Upper lobe of right lung (tissue), 1 donor: ENCODE data around the gene FAM221B. TPM values are rescaled to one million over a fixed set of nuclear protein-coding genes. Genes with fewer than 3 reads are reported as not detected.

Source experiments
- ATAC-seq: fragments of 200-7000 bp; cut with Tn5 transposase; one replicate; pipeline ENCODE4 v1.9.1; 2020; ENCODE audit warnings: mild to moderate bottlenecking, moderate library complexity
- DNase-seq: peaks from one replicate; pipeline ENCODE4 v3.0.0-alpha.2; 2020
- H3K27ac ChIP-seq: fragments of 200-600 bp; one replicate; pipeline ENCODE4 v1.8.0; 2022
- H3K27me3 ChIP-seq: fragments of 200-600 bp; one replicate; pipeline ENCODE4 v1.8.0; 2022; ENCODE audit warnings: mild to moderate bottlenecking
- H3K36me3 ChIP-seq: fragments of 200-600 bp; one replicate; pipeline ENCODE4 v1.8.0; 2022
- H3K4me1 ChIP-seq: fragments of 200-600 bp; one replicate; pipeline ENCODE4 v1.8.0; 2022
- H3K4me3 ChIP-seq: fragments of 200-600 bp; one replicate; pipeline ENCODE4 v1.8.0; 2022; ENCODE audit warnings: mild to moderate bottlenecking
- H3K9me3 ChIP-seq: fragments of 200-600 bp; one replicate; pipeline ENCODE4 v1.8.0; 2022
- intact Hi-C: fragments of 100-400 bp; cut with DNase I; formaldehyde crosslinking; loops from one replicate; pipeline ENCODE4 v1.11.0; 2022
- long read RNA-seq: library from polyadenylated mRNA; unstranded; transcript quantifications from one replicate; pipeline ENCODE4 v2.0.0, GENCODE V29; 2021
- total RNA-seq: library from RNA; stranded (reverse); fragmentation: NEBNext Ultra II Directional; extraction: Animal tissue kit (Norgen Biotek cat#: 25700); gene quantifications from one replicate; pipeline ENCODE4 v1.2.1, GENCODE V29; 2021
- TF ChIP-seq, protein P1 (sequence below): fragments of 200-600 bp; IDR thresholded peaks from one replicate; pipeline ENCODE4 v1.8.0; 2022; ENCODE audit warnings: antibody characterized with exemption
- donor health status: DM: no; HTN: yes; CAD: no; lungs with severe emphysema.

Gene FAM221B, protein sequence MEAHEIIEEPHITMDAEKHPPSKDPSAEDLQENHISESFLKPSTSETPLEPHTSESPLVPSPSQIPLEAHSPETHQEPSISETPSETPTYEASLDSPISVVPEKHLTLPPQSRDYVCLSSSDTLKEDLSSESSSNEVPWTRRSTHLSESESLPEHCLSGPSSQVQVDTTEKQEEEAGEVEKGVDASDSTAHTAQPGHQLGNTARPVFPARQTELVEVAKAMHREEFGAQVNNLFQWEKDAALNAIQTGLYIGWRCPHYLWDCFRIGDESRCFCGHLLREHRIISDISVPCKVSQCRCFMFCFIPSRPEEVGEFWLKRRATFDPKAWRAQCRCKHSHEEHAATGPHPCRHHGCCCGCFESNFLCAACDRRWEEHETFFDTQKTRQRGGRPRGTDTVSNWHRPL
- not detected for total RNA-seq
- long read RNA-seq = 0 reads

DNA sequence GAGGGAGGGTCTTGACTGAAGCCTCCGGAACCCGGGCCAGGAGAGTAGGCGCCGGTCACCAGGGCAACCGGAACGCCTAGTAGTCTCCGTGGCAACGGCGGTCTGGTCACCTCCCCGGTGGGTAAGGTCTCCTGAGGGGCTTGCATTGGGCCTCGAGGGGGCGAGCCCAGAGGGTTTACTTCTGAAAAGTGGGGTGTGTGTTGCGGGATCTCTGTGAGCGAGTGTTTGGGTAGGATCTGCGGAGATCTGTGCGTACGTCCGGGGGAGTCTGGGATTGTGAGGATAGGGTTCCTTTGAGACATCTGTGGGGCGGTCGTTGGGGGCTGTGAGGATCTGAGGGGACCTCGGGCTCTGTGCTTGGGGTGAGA is at the start of gene FAM221B:
Gene FAM221B, minus strand, starts transcription at position 17 of the 368 bp plus-strand sequence. CDS start 2,571 bp downstream, outside the sequence.
- intact Hi-C loops = loop anchor here (10.0 kb wide), 1 partner anchor 46 kb away; the partner anchor contains the start of gene OR13J1
- H3K4me1 ChIP-seq = peaks cover 16% of the 10 kb centered on the region
- ATAC-seq = no peak
- peak within 1 kb of the TSS; percentile 69 for H3K4me3 ChIP-seq
- no peaks in the 10 kb centered on the region for H3K9me3 ChIP-seq
- H3K27ac ChIP-seq = peak within 1 kb of the TSS; percentile 90
- H3K36me3 ChIP-seq = no peaks in the 10 kb centered on the region
- DNase-seq = no peak
- TF ChIP-seq, protein P1, sequence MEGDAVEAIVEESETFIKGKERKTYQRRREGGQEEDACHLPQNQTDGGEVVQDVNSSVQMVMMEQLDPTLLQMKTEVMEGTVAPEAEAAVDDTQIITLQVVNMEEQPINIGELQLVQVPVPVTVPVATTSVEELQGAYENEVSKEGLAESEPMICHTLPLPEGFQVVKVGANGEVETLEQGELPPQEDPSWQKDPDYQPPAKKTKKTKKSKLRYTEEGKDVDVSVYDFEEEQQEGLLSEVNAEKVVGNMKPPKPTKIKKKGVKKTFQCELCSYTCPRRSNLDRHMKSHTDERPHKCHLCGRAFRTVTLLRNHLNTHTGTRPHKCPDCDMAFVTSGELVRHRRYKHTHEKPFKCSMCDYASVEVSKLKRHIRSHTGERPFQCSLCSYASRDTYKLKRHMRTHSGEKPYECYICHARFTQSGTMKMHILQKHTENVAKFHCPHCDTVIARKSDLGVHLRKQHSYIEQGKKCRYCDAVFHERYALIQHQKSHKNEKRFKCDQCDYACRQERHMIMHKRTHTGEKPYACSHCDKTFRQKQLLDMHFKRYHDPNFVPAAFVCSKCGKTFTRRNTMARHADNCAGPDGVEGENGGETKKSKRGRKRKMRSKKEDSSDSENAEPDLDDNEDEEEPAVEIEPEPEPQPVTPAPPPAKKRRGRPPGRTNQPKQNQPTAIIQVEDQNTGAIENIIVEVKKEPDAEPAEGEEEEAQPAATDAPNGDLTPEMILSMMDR = no peak
- H3K27me3 ChIP-seq = no peaks in the 10 kb centered on the region

DNA sequence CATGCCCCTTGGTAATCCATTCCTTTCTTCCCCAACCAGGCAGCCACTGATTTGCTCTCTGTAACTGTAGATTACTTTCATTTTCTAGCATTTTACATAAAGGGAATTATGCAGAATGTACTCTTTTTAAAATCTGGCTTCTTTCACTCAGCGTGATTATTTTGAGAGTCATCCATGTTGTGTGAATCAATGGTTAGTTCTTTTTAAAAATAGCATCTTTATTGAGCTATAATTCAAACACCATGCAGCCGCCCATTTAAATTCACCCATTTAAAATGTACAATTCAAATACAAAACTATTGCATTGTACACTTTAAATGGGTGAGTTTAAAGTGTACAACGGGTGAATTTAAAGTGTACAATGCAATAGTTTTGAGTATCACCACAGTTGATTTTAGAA is 44.0 kb upstream of the FAM221B start:
- intact Hi-C loops = loop anchor here (10.0 kb wide), 1 partner anchor 48 kb away; the partner anchor contains the start of genes FAM221B and TMEM8B
- no peaks in the 10 kb centered on the region for H3K36me3 ChIP-seq
- DNase-seq (no peak), ATAC-seq (no peak)
- H3K9me3 ChIP-seq = no peaks in the 10 kb centered on the region
- H3K27me3 ChIP-seq = no peaks in the 10 kb centered on the region
- TF ChIP-seq, protein P1 = no peak
- H3K4me3 ChIP-seq = no peak overlapping the region
- H3K4me1 ChIP-seq = no peaks in the 10 kb centered on the region
- no peak overlapping the region for H3K27ac ChIP-seq

DNA sequence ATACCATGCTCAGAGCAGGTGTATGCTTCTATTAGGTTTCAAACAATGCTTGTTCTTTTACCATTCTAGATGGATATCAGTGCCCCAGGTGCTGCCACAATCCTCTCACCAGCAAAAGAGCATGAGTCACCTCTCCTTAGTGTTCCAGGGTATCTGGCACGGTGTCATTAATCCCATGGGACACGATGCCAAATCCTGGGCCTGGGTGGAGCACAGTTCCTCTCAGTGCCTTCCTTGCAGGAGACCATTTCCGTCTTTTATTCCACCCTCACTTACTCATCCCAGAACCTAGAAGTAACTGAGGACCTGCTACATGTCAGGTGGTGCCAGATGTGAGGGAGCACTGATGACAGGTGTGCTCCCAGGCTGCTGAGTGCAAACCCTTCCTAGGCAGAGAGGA is 43.0 kb upstream of the FAM221B start:
- no peaks in the 10 kb centered on the region for H3K4me1 ChIP-seq
- no peaks in the 10 kb centered on the region for H3K27me3 ChIP-seq
- no peak overlapping the region for H3K4me3 ChIP-seq
- no peak for DNase-seq
- peak; percentile 36 for ATAC-seq
- no peak overlapping the region for H3K27ac ChIP-seq
- no peaks in the 10 kb centered on the region for H3K9me3 ChIP-seq
- intact Hi-C loops = loop anchor here (10.0 kb wide), 1 partner anchor 47 kb away; the partner anchor contains the start of genes FAM221B and TMEM8B
- H3K36me3 ChIP-seq = no peaks in the 10 kb centered on the region
- TF ChIP-seq, protein P1 = no peak

DNA sequence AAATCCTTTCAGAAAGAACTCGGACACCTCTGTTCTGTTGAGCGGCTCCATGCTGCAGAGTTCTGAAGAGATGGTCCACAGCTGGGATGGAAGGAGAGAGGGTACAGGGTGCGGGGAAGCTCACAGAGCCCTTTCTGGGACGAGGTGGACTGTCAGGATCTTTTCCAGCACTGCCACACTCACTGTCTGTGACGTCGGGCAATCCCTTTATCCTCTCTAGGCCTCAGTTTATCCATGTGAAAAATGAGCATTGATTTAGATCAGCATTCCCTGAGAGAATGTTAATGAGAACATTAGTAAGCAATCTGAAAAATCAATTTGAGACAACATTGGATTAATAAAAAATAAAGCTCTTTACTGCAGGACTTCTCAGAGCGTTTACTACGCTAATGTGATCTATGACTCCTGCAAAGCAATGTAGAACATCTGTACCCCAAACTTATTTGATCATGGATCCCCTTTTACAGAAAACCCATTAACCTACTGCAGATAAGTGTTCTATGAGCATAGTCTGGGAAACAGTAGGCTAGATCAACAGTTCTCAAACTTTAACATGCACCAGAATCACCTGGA is 41.9 kb upstream of the FAM221B start, which contains the start of gene OR13J1:
Gene OR13J1, minus strand, starts transcription at position 51 of the 573 bp plus-strand sequence. Its CDS starts 0 bp downstream, at position 51.
- TF ChIP-seq, protein P1 = no peak
- DNase-seq (no peak), ATAC-seq (no peak)
- Histone ChIP-seq H3K36me3 (no peaks in the 10 kb centered on the region), H3K27ac (no peak within 1 kb of the TSS), H3K9me3 (no peaks in the 10 kb centered on the region), H3K27me3 (no peaks in the 10 kb centered on the region), H3K4me1 (no peaks in the 10 kb centered on the region), H3K4me3 (no peak within 1 kb of the TSS)
- intact Hi-C loops = loop anchor here (10.0 kb wide), 1 partner anchor 46 kb away; the partner anchor contains the start of genes FAM221B and TMEM8B

DNA sequence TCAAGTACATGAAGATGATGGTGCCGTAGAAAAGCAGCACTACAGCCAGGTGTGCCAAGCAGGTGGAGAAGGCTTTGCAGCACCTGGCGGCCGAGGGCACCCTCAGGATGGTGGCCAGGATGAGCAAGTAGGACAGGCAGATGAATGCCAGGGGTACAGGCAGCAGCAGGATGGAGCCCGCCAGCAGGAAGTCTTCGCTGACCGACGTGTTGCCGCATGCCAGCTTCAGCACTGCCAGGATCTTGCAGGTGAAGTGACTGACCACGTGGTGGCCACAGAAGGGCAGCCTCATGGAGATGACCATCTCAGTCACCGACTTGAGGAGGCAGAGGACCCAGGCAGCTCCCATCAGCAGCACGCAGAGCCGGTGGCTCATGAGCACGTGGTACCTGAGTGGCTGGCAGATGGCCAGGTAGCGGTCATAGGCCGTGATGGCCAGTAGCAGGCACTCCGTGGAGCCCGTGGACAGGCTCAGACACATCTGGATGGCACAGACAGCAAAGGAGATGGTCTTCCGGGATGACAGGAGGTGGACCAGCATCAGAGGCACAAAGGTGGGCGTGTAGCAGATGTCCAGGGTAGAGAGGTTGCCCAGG is 41.2 kb upstream of the FAM221B start:
- TF ChIP-seq, protein P1 = no peak
- no peaks in the 10 kb centered on the region for H3K9me3 ChIP-seq
- no peaks in the 10 kb centered on the region for H3K36me3 ChIP-seq
- H3K4me1 ChIP-seq = no peaks in the 10 kb centered on the region
- H3K27ac ChIP-seq = no peak overlapping the region
- ATAC-seq = no peak
- DNase-seq = no peak
- intact Hi-C loops = loop anchor here (10.0 kb wide), 1 partner anchor 45 kb away; the partner anchor contains the start of genes FAM221B and TMEM8B
- H3K27me3 ChIP-seq = no peaks in the 10 kb centered on the region
- H3K4me3 ChIP-seq = no peak overlapping the region
